HG03469 (cell line): ENCODE data around the gene PXK.
A peak's percentile ranks its signal among the peaks of the same experiment; 100 is the strongest.
"Not testable (repeated sequence)": the region's sequence is repeated elsewhere in the genome, so short reads cannot be mapped to it uniquely, and the experiment has no call there.

Source experiments
- ATAC-seq: cut with Tn5 transposase; IDR thresholded peaks from one replicate; pipeline ENCODE4 v1.9.1; 2021; ENCODE audit warnings: mild to moderate bottlenecking, moderate library complexity, moderate number of reproducible peaks; ENCODE audit not compliant: unreplicated experiment

PXK gene

GRCh38 chr3:58323529-58324390 lies 8.9 kb upstream of the PXK start:
- ATAC-seq: no peak

- ATAC-seq: no peak
Observed at GRCh38 chr3:58324391-58325390, 8.0 kb upstream of the PXK start.

GRCh38 chr3:58325525-58325992 lies 7.1 kb upstream of the PXK start:
- no peak for ATAC-seq

GRCh38 chr3:58326267-58326900 lies 6.3 kb upstream of the PXK start:
- no peak for ATAC-seq

GRCh38 chr3:58329150-58329921 lies 3.4 kb upstream of the PXK start:
- ATAC-seq: no peak

- no peak for ATAC-seq
Observed at GRCh38 chr3:58329922-58330413, 2.7 kb upstream of the PXK start.

GRCh38 chr3:58331593-58332152 lies 1.0 kb upstream of the PXK start:
- ATAC-seq: no peak

- ATAC-seq: peak; percentile 28
Observed at GRCh38 chr3:58333206-58334012, 717 bp downstream of the PXK start.

- no peak for ATAC-seq
Observed at GRCh38 chr3:58334013-58334321, 1.3 kb downstream of the PXK start.

GRCh38 chr3:58334506-58334884 lies 1.8 kb downstream of the PXK start:
- no peak for ATAC-seq

- no peak for ATAC-seq
Observed at GRCh38 chr3:58335652-58335947, 2.9 kb downstream of the PXK start.

GRCh38 chr3:58336135-58336882 lies 3.6 kb downstream of the PXK start:
- no peak for ATAC-seq

- ATAC-seq: no peak
Observed at GRCh38 chr3:58337190-58337589, 4.5 kb downstream of the PXK start.

- not testable (repeated sequence) for ATAC-seq
Observed at GRCh38 chr3:58339146-58339545, 6.5 kb downstream of the PXK start.

GRCh38 chr3:58340594-58341244 lies 8.0 kb downstream of the PXK start:
- no peak for ATAC-seq

GRCh38 chr3:58341376-58341775 lies 8.7 kb downstream of the PXK start:
- ATAC-seq: no peak

- no peak for ATAC-seq
Observed at GRCh38 chr3:58342676-58343075, 10.0 kb downstream of the PXK start.

GRCh38 chr3:58345457-58345856 lies 12.8 kb downstream of the PXK start:
- ATAC-seq: no peak
